Tibial nerve (tissue), 4 donors: ENCODE measurements around the gene SFXN5. TPM values are rescaled to one million over a fixed set of nuclear protein-coding genes. Genes with fewer than 3 reads are reported as not detected.

Source experiments
- DNase-seq, 2 donors: peaks; one replicate each; pipeline ENCODE4 v3.0.0-alpha.2; 2019; ENCODE audit warnings: low spot score in 2 of 2
- H3K27ac ChIP-seq, 4 donors: fragments of 200-600 bp; sonication (generic) in 3 of 4; one replicate each; pipeline ENCODE4 v1.5.1; 2017 to 2019; ENCODE audit warnings: mild to moderate bottlenecking in 1 of 4
- H3K27me3 ChIP-seq, 2 donors: fragments of 200-600 bp; sonication (generic) in 1 of 2; one replicate each; pipeline versions ENCODE4 v1.5.1 to v1.6.0; 2017 to 2019
- H3K36me3 ChIP-seq, 3 donors: fragments of 200-600 bp; sonication (generic); one replicate each; pipeline ENCODE4 v1.5.1; 2018 to 2019
- H3K4me1 ChIP-seq, 4 donors: fragments of 200-600 bp; sonication (generic) in 3 of 4; one replicate each; pipeline ENCODE4 v1.5.1; 2017 to 2019
- H3K4me3 ChIP-seq, 4 donors: fragments of 200-600 bp; sonication (generic) in 3 of 4; one replicate each; pipeline ENCODE4 v1.5.1; 2017 to 2019; ENCODE audit warnings: mild to moderate bottlenecking in 1 of 4, moderate library complexity in 1 of 4
- H3K9me3 ChIP-seq, 4 donors: fragments of 200-600 bp; sonication (generic) in 3 of 4; one replicate each; pipeline ENCODE4 v1.5.1; 2017 to 2019
- CTCF ChIP-seq, 5 experiments: fragments of 200-600 bp in 3 of 5; fragments of 450-650 bp in 2 of 5; sonication (generic) in 3 of 5; IDR thresholded peaks; one replicate each; pipeline ENCODE4 v1.5.1; 2016 to 2019; ENCODE audit warnings: antibody characterized with exemption in 5 of 5, mild to moderate bottlenecking in 3 of 5, moderate library complexity in 2 of 5
- EP300 ChIP-seq, 2 donors: sonication (generic); formaldehyde crosslinking; IDR thresholded peaks; one replicate each; pipeline ENCODE4 v1.6.1; 2017; ENCODE audit warnings: antibody characterized with exemption in 2 of 2, mild to moderate bottlenecking in 1 of 2
- POLR2A ChIP-seq, 2 donors: fragments of 450-650 bp; IDR thresholded peaks; one replicate each; pipeline ENCODE4 v1.6.1; 2017; ENCODE audit warnings: antibody characterized with exemption in 2 of 2, mild to moderate bottlenecking in 2 of 2, moderate library complexity in 2 of 2
- WGBS, 2 donors: methylation state at CpG; one replicate each; pipeline ENCODE4 v1.1.5; 2018; 5-methylcytosine and 5-hydroxymethylcytosine counted together
- total RNA-seq, 4 donors: library from RNA; depleted of rRNA; stranded (reverse); fragments of >200 nt; gene quantifications; one replicate each; pipeline ENCODE4 v1.1.0, GENCODE V29; 2016

The SFXN5 gene
- total RNA-seq, 4 donors from 2014 or later, result 13.8 to 58.1 (median 21.7) TPM

DNA sequence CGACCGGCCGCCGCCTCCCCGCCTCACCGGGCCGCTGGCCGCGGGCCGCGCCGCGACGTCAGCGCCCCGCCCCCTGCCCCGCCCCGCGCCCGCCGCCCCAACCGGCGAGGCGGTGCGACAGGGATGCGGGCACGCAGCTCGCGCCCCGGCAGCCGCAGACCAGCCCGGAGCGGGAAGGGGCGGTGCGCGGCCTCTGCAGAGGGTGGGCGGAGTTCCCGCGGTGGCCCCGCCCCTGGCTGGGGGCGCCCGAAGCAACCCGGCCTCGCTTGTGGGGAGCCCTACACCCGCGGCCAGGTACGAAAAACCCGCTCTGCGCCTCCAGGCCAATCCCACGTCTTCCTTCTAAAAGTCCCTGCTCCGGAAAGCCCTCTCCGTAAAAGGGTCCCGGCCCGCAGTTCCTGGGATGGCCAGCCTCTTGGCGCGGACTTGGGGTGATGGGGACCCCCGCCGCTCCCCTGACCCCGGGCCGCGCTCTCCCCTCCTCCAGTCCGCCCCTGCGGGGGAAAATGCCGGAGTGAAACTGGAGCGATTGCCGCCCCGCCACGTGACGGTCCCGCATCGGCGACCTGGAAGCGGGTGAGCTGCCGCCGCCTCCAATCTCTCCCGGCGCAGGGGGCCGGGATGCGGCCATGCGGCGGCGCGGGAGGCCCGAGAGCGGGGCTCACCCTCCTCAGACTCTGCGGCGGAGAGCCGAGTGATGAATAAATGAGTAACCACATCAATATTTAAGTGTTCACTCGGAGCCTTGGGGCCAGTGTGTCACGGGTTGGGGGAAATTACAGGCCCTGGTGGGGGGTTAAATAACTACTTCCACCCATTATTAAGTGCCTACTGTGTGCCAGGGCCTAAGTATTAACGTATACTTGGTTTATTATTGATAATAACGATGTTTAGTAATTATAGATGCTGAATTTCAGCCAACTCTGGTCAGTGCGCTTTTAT, 41.7 kb upstream of the SFXN5 start, which contains the start of gene RAB11FIP5:
RAB11FIP5 (minus strand) TSS at position 36 of the 942 bp plus-strand sequence. CDS start 171 bp downstream, outside the sequence.
- H3K9me3 ChIP-seq, result no peaks in the 10 kb centered on the region
- peak in 1 of 2 donors; percentile 52 for TF ChIP-seq EP300 (IDR thresholded peaks at IDR 0.05)
- peak in 1 of 2 donors; percentile 50 for TF ChIP-seq POLR2A (IDR thresholded peaks at IDR 0.05)
- no peak for TF ChIP-seq CTCF (IDR thresholded peaks at IDR 0.05)
- H3K4me3 ChIP-seq, result peak within 1 kb of the TSS; percentile 57 to 92 (median 87)
- peaks cover 0 to 45% (median 10%) of the 10 kb centered on the region in 4 donors for H3K4me1 ChIP-seq
- no peaks in the 10 kb centered on the region for H3K36me3 ChIP-seq
- DNase-seq, result peak; percentile 45 to 48
- H3K27ac ChIP-seq, result peak within 1 kb of the TSS; percentile 85 to 92 (median 89)
- WGBS, 2 donors, result 2% methylated on average over 27 to 58 of the region's 93 CpGs
- no peaks in the 10 kb centered on the region for H3K27me3 ChIP-seq

DNA sequence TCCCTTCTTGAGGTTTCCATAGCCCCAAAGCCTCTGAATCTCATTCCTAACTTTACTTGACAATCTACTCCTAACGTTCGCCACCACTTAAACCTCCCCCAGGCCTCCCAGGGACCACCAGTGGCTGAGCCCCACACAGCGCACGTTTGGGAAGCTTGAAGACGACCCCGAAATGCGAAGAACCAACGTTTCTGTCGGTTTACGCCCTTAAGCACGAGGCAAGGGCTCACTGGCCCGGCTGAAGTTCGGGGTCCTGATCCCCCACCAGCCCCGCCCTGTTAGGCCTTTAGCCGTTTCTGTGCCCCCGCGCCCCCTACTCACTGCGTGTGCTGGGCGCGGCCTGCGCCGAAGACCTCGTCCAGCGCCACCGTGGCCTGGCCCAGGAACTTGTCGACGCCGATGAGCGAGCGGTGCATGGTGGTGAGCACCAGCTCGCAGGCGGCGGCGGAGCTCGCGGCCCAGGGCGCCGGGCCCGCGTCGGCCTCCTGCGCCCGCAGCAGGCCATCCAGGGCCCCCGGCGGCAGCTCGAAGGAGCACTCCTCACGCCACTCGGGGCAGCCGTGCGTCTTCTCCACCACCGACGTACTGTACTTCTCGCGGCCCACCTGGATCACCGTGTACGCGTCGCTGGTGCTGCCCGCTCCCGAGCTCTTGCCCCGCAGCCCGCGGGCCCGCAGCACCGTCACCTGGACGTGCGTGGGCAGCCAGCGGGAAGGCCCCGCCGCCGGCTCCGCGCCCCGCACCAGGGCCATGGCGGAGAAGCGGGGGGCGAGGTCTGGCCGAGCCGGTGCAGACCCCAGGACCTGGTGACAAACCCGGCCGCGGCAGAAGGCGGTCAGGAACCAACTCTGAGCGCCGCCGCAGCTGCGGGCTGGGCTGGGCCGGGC, 40.8 kb upstream of the SFXN5 start:
- peaks cover 0 to 53% (median 15%) of the 10 kb centered on the region in 4 donors for H3K4me1 ChIP-seq
- no peaks in the 10 kb centered on the region for H3K27me3 ChIP-seq
- H3K4me3 ChIP-seq, result peak overlapping the region; percentile 57 to 92 (median 87)
- H3K27ac ChIP-seq, result peak overlapping the region; percentile 67 to 92 (median 86)
- no peaks in the 10 kb centered on the region for H3K9me3 ChIP-seq
- no peak for DNase-seq
- peak in 1 of 5 experiments; percentile 16 for TF ChIP-seq CTCF (IDR thresholded peaks at IDR 0.05)
- no peak for TF ChIP-seq EP300 (IDR thresholded peaks at IDR 0.05)
- peak in 1 of 2 donors; percentile 56 for TF ChIP-seq POLR2A (IDR thresholded peaks at IDR 0.05)
- H3K36me3 ChIP-seq, result no peaks in the 10 kb centered on the region
- 4 to 6% methylated on average over 17 to 32 of the region's 88 CpGs for WGBS, 2 donors

GRCh38 chr2:73111073-73112025, 39.8 kb upstream of the SFXN5 start:
- Histone ChIP-seq H3K9me3 (no peaks in the 10 kb centered on the region), H3K27ac (peak overlapping the region; percentile 67 to 92 (median 86)), H3K36me3 (no peaks in the 10 kb centered on the region), H3K27me3 (no peaks in the 10 kb centered on the region), H3K4me1 (peaks cover 0 to 62% (median 18%) of the 10 kb centered on the region in 4 donors), H3K4me3 (peak overlapping the region; percentile 57 to 92 (median 87))
- WGBS, 2 donors, result 26 to 34% methylated on average over 16 of the region's 16 CpGs
- DNase-seq, result no peak
- TF ChIP-seq POLR2A (IDR thresholded peaks at IDR 0.05) (no peak), CTCF (IDR thresholded peaks at IDR 0.05) (no peak), EP300 (IDR thresholded peaks at IDR 0.05) (no peak)

DNA sequence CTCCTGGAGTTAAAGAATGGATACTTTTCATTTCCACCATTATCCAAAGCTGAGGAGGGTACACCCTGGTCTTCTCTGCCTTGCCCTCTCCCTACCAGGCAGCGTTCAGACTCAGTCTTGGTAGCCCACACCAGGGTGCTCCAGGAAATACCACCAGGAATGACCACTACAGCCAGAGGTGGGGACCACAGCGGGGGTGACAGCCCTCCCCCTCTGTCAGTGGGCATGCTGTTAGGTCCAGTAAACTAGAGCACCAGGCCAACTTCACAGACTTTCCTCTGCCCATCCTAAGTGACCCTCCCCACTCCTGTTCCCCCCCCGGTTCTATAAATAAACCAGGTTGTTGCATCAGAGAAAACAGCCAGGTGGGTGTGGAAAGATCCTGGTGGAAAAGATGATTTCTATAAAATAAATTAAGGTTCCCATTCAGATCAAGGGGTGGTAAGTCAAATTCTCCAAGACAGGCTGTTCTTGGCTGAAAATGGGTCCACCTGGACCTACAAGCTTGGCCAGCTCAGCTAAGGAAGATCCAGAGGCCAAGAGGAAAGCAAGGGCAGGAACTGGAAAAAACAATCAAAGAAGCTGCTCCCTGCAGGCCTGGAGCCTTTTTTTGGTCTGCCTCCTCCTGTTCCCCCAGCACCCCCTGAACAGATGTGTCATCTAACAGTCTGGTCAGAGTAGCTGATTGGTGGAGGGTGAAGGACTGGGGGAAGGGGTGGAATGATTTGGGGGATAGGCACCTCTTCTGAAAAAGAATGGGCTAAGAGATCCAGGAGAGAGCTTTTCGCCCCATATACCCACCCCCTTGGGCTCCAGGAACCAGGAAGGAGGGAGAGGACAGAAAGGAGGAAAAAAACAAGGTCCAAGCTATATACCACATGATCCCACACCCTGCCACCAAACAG, 38.9 kb upstream of the SFXN5 start:
- 51 to 75% methylated on average over 4 of the region's 4 CpGs for WGBS, 2 donors
- H3K36me3 ChIP-seq, result no peaks in the 10 kb centered on the region
- no peaks in the 10 kb centered on the region for H3K27me3 ChIP-seq
- H3K27ac ChIP-seq, result peak overlapping the region; percentile 9 to 92 (median 62)
- no peaks in the 10 kb centered on the region for H3K9me3 ChIP-seq
- H3K4me1 ChIP-seq, result peaks cover 0 to 72% (median 18%) of the 10 kb centered on the region in 4 donors
- TF ChIP-seq POLR2A (IDR thresholded peaks at IDR 0.05), result no peak
- no peak for TF ChIP-seq CTCF (IDR thresholded peaks at IDR 0.05)
- no peak for TF ChIP-seq EP300 (IDR thresholded peaks at IDR 0.05)
- DNase-seq, result no peak
- peak overlapping the region in 3 of 4 donors; percentile 8 to 92 (median 86) for H3K4me3 ChIP-seq
